Ishikawa (cell line): ENCODE measurements around the gene ZNF358.

Experiments used
- CEBPB ChIP-seq: IDR thresholded peaks from 2 replicates; pipeline ENCODE4 v1.6.1; 2012
- CREB1 ChIP-seq: IDR thresholded peaks from 2 replicates; pipeline ENCODE4 v1.6.1; 2012; ENCODE audit warnings: low read depth
- EGR1 ChIP-seq: IDR thresholded peaks from 2 replicates; pipeline ENCODE4 v1.6.1; 2012
- EP300 ChIP-seq: IDR thresholded peaks from 2 replicates; pipeline ENCODE4 v1.6.1; 2012; ENCODE audit warnings: borderline replicate concordance
- FOXM1 ChIP-seq: IDR thresholded peaks from 2 replicates; pipeline ENCODE4 v1.6.1; 2012; ENCODE audit warnings: low read depth, borderline replicate concordance
- MAX ChIP-seq: IDR thresholded peaks from 2 replicates; pipeline ENCODE4 v1.6.1; 2012
- NFIC ChIP-seq: IDR thresholded peaks from 2 replicates; pipeline ENCODE4 v1.6.1; 2012
- RAD21 ChIP-seq: IDR thresholded peaks from 2 replicates; pipeline ENCODE4 v1.6.1; 2012; ENCODE audit warnings: low read depth
- REST ChIP-seq: IDR thresholded peaks from 2 replicates; pipeline ENCODE4 v1.6.1; 2012; ENCODE audit warnings: low read depth, mild to moderate bottlenecking
- TAF1 ChIP-seq: IDR thresholded peaks from 2 replicates; pipeline ENCODE4 v1.6.1; 2012; ENCODE audit warnings: low read depth, mild to moderate bottlenecking
- TCF12 ChIP-seq: IDR thresholded peaks from 2 replicates; pipeline ENCODE4 v1.6.1; 2012; ENCODE audit warnings: low read depth
- TEAD4 ChIP-seq: IDR thresholded peaks from 2 replicates; pipeline ENCODE4 v1.6.1; 2012
- USF1 ChIP-seq: IDR thresholded peaks from 2 replicates; pipeline ENCODE4 v1.6.1; 2012
- YY1 ChIP-seq: IDR thresholded peaks from 2 replicates; pipeline ENCODE4 v1.6.1; 2012; ENCODE audit warnings: low read depth
- ZBTB7A ChIP-seq: IDR thresholded peaks from 2 replicates; pipeline ENCODE4 v1.6.1; 2012; ENCODE audit warnings: low read depth

The ZNF358 gene

GRCh38 chr19:7533925-7534480 is 18.1 kb downstream of the ZNF358 start:
- TF ChIP-seq TCF12 (no peak), MAX (peak; percentile 81), ZBTB7A (0 out of 2 replicates have a peak, but pooled peaks have one; percentile 63), TAF1 (no peak), EGR1 (peak; percentile 88), YY1 (peak; percentile 99), FOXM1 (no peak), CREB1 (no peak), TEAD4 (no peak), USF1 (0 out of 2 replicates have a peak, but pooled peaks have one; percentile 16), REST (no peak), EP300 (no peak), RAD21 (no peak), CEBPB (0 out of 2 replicates have a peak, but pooled peaks have one; percentile 1)

GRCh38 chr19:7534531-7535046 is 18.7 kb downstream of the ZNF358 start:
- TF ChIP-seq FOXM1 (no peak), TCF12 (no peak), NFIC (no peak), RAD21 (no peak), EGR1 (no peak), USF1 (no peak), EP300 (no peak), YY1 (peak; percentile 82), MAX (no peak), TEAD4 (0 out of 2 replicates have a peak, but pooled peaks have one; percentile 33), REST (no peak), ZBTB7A (no peak), TAF1 (no peak), CEBPB (0 out of 2 replicates have a peak, but pooled peaks have one; percentile 0), CREB1 (no peak)

- TF ChIP-seq CREB1 (peak; percentile 92), MAX (peak; percentile 67; the same call in 1 of the 2 replicates), ZBTB7A (peak; percentile 61), YY1 (peak; percentile 85), EGR1 (no peak; the same call in 1 of the 2 replicates), TCF12 (peak; percentile 63), USF1 (peak; percentile 27; the same call in 1 of the 2 replicates), EP300 (no peak)
Observed at GRCh38 chr19:7535047-7535997, 19.4 kb downstream of the ZNF358 start, which contains the start of gene PNPLA6. TSS of gene PNPLA6 (plus strand) at chr19:7535717. CDS start at chr19:7535789, 72 bp downstream.

- TF ChIP-seq CEBPB (no peak), CREB1 (no peak), FOXM1 (no peak), REST (no peak), NFIC (no peak), ZBTB7A (no peak), RAD21 (no peak), USF1 (no peak)
Observed at GRCh38 chr19:7535998-7536695, 20.2 kb downstream of the ZNF358 start.
